IPS DF 4.7 (cell line): ENCODE data around the gene CPLX1.

Experiments used
- DNase-seq: peaks from one replicate; pipeline ENCODE4 v3.0.0-alpha.2; 2013; ENCODE audit warnings: low spot score; ENCODE audit errors: extremely low read depth

Gene CPLX1

GRCh38 chr4:855880-856224 is 29.9 kb upstream of the CPLX1 start:
- DNase-seq, result no peak

GRCh38 chr4:854356-854755 is 28.4 kb upstream of the CPLX1 start:
- DNase-seq, result no peak

GRCh38 chr4:853416-853781 is 27.5 kb upstream of the CPLX1 start:
- DNase-seq, result no peak

GRCh38 chr4:851701-852430 is 25.9 kb upstream of the CPLX1 start:
- DNase-seq, result no peak

- DNase-seq, result no peak
Measured at GRCh38 chr4:850323-850945, 24.5 kb upstream of the CPLX1 start.

GRCh38 chr4:849478-850175 is 23.7 kb upstream of the CPLX1 start:
- no peak for DNase-seq

- no peak for DNase-seq
Measured at GRCh38 chr4:848803-849477, 23.0 kb upstream of the CPLX1 start.

- DNase-seq, result no peak
Measured at GRCh38 chr4:848307-848691, 22.4 kb upstream of the CPLX1 start.

- DNase-seq, result no peak
Measured at GRCh38 chr4:845836-846251, 19.9 kb upstream of the CPLX1 start.

GRCh38 chr4:845233-845835 is 19.4 kb upstream of the CPLX1 start:
- DNase-seq, result no peak

- no peak for DNase-seq
Measured at GRCh38 chr4:844752-845232, 18.9 kb upstream of the CPLX1 start.

GRCh38 chr4:839675-840443 is 13.9 kb upstream of the CPLX1 start:
- DNase-seq, result no peak

- no peak for DNase-seq
Measured at GRCh38 chr4:837772-838171, 11.8 kb upstream of the CPLX1 start.

GRCh38 chr4:836750-837301 is 10.9 kb upstream of the CPLX1 start:
- DNase-seq, result no peak

GRCh38 chr4:836003-836511 is 10.1 kb upstream of the CPLX1 start:
- DNase-seq, result no peak

- no peak for DNase-seq
Measured at GRCh38 chr4:835148-836002, 9.4 kb upstream of the CPLX1 start.

- DNase-seq, result no peak
Measured at GRCh38 chr4:834368-835147, 8.6 kb upstream of the CPLX1 start.

GRCh38 chr4:833731-834367 is 7.9 kb upstream of the CPLX1 start:
- DNase-seq, result no peak
